HepG2 (cell line): Measurements from ENCODE around the gene FBP2. TPM values are rescaled to one million over a fixed set of nuclear protein-coding genes. Genes with fewer than 3 reads are reported as not detected.

Experiments used
- CEBPB ChIP-seq: IDR thresholded peaks from 2 replicates; pipeline ENCODE4 v1.6.1; 2011; ENCODE audit warnings: low read depth, low read length, improper control_type of control experiment, borderline replicate concordance
- CTCF ChIP-seq: sonication (generic); formaldehyde crosslinking; IDR thresholded peaks from 2 replicates; pipeline ENCODE4 v1.5.0; 2020; ENCODE audit warnings: mild to moderate bottlenecking, missing genetic modification reagents, moderate library complexity
- FOXA3 ChIP-seq: IDR thresholded peaks from 2 replicates; pipeline ENCODE4 v1.6.1; 2016; ENCODE audit warnings: missing genetic modification reagents, missing compliant biosample characterization
- GPBP1L1 ChIP-seq: sonication (generic); formaldehyde crosslinking; IDR thresholded peaks from 2 replicates; pipeline ENCODE4 v1.5.0; 2020; ENCODE audit warnings: mild to moderate bottlenecking, missing genetic modification reagents
- HHEX ChIP-seq: IDR thresholded peaks from 2 replicates; pipeline ENCODE4 v1.6.1; 2016; ENCODE audit warnings: control low read depth
- NFYC ChIP-seq: IDR thresholded peaks from 2 replicates; pipeline ENCODE4 v1.6.1; 2016; ENCODE audit warnings: missing genetic modification reagents, missing compliant biosample characterization
- NRL ChIP-seq: sonication (generic); formaldehyde crosslinking; IDR thresholded peaks from 2 replicates; pipeline ENCODE4 v1.5.0; 2020; ENCODE audit warnings: missing genetic modification reagents, mild to moderate bottlenecking, moderate library complexity, borderline replicate concordance
- RCOR2 ChIP-seq: IDR thresholded peaks from 2 replicates; pipeline ENCODE4 v1.6.1; 2016; ENCODE audit warnings: missing biosample characterization, missing genetic modification reagents
- STAT5B ChIP-seq: sonication (generic); formaldehyde crosslinking; IDR thresholded peaks from 2 replicates; pipeline ENCODE4 v1.4.0; 2020; ENCODE audit warnings: missing genetic modification reagents
- THAP7 ChIP-seq: sonication (generic); formaldehyde crosslinking; IDR thresholded peaks from 2 replicates; pipeline ENCODE4 v1.8.1; 2023; ENCODE audit warnings: mild to moderate bottlenecking, missing genetic modification reagents
- ZBTB33 ChIP-seq: sonication (generic); formaldehyde crosslinking; IDR thresholded peaks from 2 replicates; pipeline ENCODE4 v1.4.0; 2020; ENCODE audit warnings: missing genetic modification reagents
- ZNF317 ChIP-seq: sonication (generic); formaldehyde crosslinking; IDR thresholded peaks from 2 replicates; pipeline ENCODE4 v1.5.0; 2020; ENCODE audit warnings: mild to moderate bottlenecking, missing genetic modification reagents
- ZNF318 ChIP-seq: sonication (generic); formaldehyde crosslinking; IDR thresholded peaks from 2 replicates; pipeline ENCODE4 v1.4.0; 2020; ENCODE audit warnings: mild to moderate bottlenecking, missing genetic modification reagents
- ZNF879 ChIP-seq: sonication (generic); formaldehyde crosslinking; IDR thresholded peaks from 2 replicates; pipeline ENCODE4 v1.8.1; 2023; ENCODE audit warnings: missing genetic modification reagents
- polyA plus RNA-seq, 8 experiments: library from polyadenylated mRNA; depleted of rRNA in 3 of 8; stranded (reverse) in 7 of 8; unstranded in 1 of 8; fragments of >200 nt; fragmentation: Illumina TruSeq in 4 of 8; extraction: Trizol in 4 of 8; gene quantifications; 2 replicates each; pipeline versions ENCODE4 v1.2.1 to v1.2.3, GENCODE V29; 2011 to 2016; ENCODE audit warnings: low read depth in 4 of 8, missing spikeins in 1 of 8, mixed read lengths in 1 of 8; ENCODE audit not compliant: insufficient read depth in 1 of 8
- total RNA-seq, 5 experiments: library from RNA; depleted of rRNA; stranded (reverse); fragments of >200 nt; fragmentation: Illumina TruSeq; extraction: Trizol; gene quantifications; 2 replicates each; pipeline ENCODE4 v1.2.3, GENCODE V29; 2016; ENCODE audit warnings: low read depth in 1 of 5

FBP2 gene
- total and polyA plus RNA-seq, 2 of the 13 experiments (the other 11 are each of a cell fraction or from before 2014, with no cell fraction given) = not detected

- TF ChIP-seq THAP7 (CRISPR knock-in tag) = peak; percentile 82; the same call in 1 of the 2 replicates
- 0 out of 2 replicates have a peak, but pooled peaks have one; percentile 41 for TF ChIP-seq RCOR2
- 0 out of 2 replicates have a peak, but pooled peaks have one; percentile 59 for TF ChIP-seq ZNF879
- TF ChIP-seq CEBPB = peak; percentile 18; the same call in 1 of the 2 replicates
- peak; percentile 30; the same call in 1 of the 2 replicates for TF ChIP-seq FOXA3 (CRISPR knock-in tag)
- no peak for TF ChIP-seq STAT5B (CRISPR knock-in tag)
- no peak for TF ChIP-seq GPBP1L1
- TF ChIP-seq NRL = peak; percentile 27; the same call in 1 of the 2 replicates
- TF ChIP-seq ZNF318 (CRISPR knock-in tag) = 0 out of 2 replicates have a peak, but pooled peaks have one; percentile 49
- TF ChIP-seq NFYC = peak; percentile 86
- TF ChIP-seq ZBTB33 (CRISPR knock-in tag) = peak; percentile 97
- TF ChIP-seq CTCF (CRISPR knock-in tag) = peak; percentile 93
- peak; percentile 72 for TF ChIP-seq ZNF317 (CRISPR knock-in tag)
- no peak; the same call in 1 of the 2 replicates for TF ChIP-seq HHEX (CRISPR knock-in tag)
These were observed 38.9 kb downstream of the FBP2 start, which contains the start of gene PCAT7 (continued) for GRCh38 chr9:94554439-94555331.
